ENCODE results near the gene GIPR.
"Not testable (repeated sequence)": the region's sequence is repeated elsewhere in the genome, so short reads cannot be mapped to it uniquely, and the experiment has no call there.

GIPR gene

DNA sequence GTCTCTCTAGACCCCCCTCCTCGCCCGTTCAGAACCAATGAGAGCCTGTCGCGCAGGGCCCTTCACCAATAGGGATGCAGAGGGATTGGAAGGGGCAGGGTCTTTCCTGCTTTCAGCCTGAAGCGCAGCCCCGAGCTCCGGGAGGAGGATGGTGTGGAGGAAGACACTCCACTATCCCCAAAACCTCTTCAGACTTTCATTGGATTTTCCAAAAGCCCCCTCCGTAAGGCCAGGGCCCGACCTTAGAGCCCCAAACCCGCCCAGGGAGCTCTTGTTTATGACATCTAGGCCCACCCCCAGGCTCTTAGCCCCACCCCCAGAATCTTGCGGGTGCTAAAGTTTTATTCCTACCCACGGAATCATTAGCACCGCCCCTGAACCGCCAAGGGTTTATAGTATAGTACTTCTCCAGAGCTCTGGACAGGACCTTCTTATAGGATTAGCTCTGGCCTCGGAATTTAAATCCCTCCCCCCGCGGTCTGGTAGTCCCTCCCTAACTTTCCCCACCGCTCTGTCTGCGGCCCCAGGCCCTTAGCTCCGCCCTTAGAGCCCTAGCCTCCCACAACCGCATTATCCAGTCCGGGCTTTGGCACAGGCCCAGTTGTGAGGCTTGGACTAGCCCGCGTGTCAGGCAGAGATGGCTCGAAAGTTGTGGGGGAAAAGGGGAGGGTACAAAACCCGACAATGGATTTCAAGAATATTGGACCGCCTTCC is 22.2 kb upstream of the GIPR start:
- DNase-seq: peak; percentile 68

GRCh38 chr19:45646345-45646698 is 21.7 kb upstream of the GIPR start:
- DNase-seq: no peak

DNA sequence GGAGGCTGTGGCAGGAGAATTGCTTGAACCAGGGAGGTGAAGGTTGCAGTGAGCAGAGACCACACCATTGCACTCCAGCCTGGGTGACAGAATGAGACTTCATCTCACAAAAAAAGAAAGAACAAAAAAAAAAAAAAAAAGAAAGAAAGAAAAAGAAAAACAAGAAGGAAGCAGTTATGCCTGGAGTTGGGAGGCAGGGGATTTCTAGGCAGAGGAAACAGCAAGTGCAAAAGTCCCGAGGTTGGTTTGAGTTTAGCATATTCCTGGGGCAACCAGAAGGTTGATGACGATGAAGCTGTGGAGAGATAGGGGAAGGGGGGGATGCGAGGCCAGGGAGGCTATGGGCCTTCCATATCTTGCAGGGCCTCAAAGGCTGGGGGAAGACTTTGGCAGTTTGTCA is 17.3 kb upstream of the GIPR start:
- DNase-seq: no peak

DNA sequence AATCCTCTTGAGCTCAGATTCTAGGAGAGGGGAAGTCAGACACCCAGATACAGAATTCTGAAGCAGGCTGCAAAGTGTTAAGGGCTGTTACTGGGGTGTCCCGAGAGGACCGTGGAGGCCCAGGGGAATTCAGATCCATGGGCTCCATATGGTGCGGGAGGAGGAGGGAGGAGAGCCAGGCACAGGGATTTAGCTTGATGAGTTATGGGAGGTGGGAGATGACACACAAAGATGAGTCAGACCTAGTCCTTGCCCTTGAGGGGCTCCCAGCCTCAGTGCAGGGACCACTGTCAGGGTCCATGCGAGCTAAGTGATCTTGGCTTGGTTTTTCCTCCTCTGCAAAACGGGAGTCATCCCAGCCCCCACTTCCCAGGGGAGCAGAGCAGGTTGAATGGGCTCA is 14.4 kb upstream of the GIPR start:
- DNase-seq: no peak

DNA sequence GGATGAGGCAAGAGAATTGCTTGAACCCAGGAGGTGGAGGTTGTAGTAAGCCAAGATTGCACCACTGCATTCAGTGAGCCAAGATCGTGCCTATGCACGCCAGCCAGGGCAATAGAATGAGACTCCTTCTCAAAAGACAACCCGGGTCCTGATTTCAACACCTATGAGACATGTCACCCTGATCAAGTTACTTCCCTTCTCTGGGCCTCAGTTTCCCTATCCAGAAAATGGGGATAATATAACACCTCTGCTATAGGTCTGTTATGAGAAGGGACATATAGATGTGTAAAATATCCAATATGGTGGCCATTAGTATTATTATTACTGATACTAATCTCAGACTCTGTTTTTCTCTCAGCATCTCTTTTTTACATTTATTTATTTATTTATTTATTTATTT is 12.9 kb upstream of the GIPR start:
- DNase-seq: no peak

- no peak for DNase-seq
These were observed 10.4 kb upstream of the GIPR start for GRCh38 chr19:45657520-45658167.

DNA sequence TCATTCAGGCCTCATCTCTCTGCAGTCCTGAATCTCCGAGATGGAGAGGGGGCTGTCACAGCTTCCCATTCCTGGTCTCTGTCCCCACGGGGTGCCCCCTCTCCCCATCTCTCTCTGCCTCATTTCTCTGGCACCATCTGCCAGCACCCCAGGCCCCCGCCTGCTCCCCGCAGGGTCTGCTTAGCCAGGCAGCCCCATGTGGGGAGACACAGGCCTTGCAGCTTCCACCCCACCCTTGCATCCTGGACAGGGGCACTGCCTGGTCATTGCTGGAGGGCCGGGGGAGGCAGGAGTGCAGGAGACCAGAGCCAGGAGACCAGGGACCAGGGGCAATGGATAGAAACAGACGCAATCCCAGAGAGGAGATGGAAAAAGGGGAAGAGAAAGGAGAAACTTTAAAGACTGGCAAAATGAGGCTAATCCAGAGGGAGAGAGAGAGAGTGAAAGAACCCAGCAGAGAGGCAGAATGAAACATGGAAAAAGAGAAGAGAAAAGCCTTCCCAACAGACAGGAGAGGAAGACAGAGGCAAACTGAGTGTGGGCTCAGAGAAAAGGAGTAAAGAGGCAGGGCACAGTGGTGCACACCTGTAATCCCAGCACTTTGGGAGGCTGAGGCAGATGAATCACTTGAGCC is 8.8 kb upstream of the GIPR start:
- no peak for DNase-seq

DNA sequence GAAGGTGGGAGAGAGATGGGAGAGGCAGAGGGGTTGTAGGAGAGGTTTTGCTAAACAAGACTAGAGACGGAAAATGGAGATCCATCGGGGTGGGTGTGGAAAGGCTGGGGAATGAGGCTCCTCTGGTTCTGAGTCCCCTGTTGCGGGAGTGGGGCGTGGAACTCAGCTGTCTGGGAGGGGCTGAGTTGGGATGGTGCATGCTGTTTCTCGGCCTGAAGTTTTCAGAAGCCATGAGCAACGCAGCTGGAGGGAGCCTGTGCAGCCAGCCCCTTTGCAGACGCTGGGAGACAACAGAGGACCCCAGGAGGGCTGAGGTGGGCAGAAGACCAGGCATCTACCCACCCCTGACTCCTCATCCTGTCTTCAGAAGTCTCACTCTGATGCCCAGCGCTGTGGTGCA is 7.4 kb upstream of the GIPR start:
- no peak for DNase-seq

DNA sequence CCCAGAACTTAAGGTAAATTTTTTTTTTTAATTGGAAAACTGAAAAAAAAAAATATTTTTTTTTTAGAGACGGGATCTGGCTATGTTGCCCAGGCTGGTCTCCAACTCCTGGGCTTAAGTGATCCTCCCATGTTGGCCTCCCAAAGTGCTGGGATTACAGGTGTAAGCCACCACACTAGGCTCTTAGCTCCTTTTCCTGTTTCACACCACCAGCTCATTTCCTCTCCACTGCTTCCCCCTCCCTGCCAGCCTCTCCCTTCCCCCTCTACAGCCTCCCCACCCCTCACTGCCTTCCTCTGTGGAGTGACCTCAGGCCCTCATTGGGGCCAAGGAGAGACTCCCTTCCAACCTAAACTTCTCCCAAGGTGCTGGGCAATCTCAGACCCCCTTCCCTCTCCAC is 4.2 kb upstream of the GIPR start:
- DNase-seq: no peak

DNA sequence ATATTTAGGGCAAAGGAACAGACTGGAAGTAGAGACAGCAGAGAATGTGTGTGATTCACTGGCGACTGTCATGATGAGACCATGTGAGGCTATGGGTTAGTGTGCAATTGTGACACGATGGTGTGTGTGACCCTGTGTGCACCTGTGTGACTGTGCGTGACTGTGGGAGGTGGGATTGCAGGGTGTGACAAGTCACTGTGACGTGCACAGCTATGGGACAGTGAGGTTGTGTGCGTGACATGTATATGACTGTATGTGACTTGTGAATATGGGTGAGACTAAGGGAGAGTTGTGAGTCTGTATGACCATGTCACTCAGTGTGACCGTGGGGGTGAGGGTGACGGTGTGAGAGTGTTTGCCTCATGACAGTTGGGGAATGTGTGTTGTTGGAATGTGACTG is 3.4 kb upstream of the GIPR start:
- no peak for DNase-seq

GRCh38 chr19:45668342-45668871 is 386 bp downstream of the GIPR start:
- no peak for DNase-seq

- DNase-seq: peak; percentile 51
These were observed 2.8 kb downstream of the GIPR start for GRCh38 chr19:45670670-45671453.

- no peak for DNase-seq
These were observed 6.9 kb downstream of the GIPR start for GRCh38 chr19:45674946-45675345.

DNA sequence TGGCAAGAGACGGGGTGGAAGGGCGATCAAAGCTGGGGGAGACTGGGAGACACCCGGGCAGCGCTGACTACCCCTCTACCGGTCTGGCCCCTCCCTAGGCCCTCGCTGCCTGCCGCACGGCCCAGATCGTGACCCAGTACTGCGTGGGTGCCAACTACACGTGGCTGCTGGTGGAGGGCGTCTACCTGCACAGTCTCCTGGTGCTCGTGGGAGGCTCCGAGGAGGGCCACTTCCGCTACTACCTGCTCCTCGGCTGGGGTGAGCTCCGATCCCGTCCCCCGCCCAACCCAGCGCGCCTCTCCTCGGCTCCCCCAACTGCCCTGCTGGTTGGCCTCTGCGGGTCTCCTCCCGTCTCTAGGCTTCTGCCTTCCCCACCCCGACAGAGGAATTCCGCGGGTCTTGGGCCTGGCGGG is 8.8 kb downstream of the GIPR start:
- peak; percentile 40 for DNase-seq

DNA sequence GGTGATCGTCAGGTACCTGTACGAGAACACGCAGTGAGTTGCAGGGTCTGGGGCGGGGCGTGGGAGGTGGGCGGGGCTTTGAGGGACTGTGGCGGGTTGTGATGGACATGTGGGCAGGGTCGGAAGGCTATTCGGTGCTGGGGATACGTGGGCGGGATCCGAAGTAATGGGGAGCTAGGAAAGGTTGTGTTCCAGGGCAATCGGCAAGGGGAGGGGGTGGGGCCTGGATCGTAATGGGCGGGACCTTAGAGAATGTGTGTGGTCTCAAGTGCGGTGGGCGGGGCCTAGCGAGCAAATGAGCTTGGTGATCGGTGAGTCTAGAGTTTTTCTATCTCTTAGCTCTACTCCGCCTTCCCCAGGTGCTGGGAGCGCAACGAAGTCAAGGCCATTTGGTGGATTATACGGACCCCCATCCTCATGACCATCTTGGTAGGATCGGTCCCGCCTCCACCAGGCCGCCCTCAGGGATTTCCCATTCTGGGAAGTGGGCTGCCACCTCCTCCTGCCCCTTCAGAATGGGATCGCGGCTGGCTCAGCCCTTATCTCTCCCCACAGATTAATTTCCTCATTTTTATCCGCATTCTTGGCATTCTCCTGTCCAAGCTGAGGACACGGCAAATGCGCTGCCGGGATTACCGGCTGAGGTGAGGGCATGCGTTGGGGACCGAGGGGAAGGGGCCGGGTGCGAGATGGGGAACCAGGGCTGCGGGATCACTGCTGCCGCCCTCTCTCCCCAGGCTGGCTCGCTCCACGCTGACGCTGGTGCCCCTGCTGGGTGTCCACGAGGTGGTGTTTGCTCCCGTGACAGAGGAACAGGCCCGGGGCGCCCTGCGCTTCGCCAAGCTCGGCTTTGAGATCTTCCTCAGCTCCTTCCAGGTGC is 9.6 kb downstream of the GIPR start:
- DNase-seq: peak; percentile 84

DNA sequence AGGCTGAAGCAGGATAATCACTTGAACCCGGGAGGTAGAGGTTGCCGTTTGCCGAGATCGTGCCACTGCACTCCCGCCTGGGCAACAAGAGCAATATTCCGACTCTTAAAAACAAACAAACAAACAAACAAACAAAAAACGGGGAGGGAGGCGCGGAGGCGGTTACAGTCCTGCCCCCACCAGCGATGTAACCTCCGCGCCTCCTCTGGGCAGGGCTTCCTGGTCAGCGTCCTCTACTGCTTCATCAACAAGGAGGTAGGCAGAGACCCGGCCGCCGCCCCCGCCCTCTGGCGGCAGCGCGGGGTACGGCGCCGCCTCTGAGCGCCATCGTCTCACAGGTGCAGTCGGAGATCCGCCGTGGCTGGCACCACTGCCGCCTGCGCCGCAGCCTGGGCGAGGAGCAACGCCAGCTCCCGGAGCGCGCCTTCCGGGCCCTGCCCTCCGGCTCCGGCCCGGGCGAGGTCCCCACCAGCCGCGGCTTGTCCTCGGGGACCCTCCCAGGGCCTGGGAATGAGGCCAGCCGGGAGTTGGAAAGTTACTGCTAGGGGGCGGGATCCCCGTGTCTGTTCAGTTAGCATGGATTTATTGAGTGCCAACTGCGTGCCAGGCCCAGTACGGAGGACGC is 13.5 kb downstream of the GIPR start:
- DNase-seq: peak; percentile 83

- DNase-seq: no peak
These were observed 14.1 kb downstream of the GIPR start for GRCh38 chr19:45682117-45682516.

- no peak for DNase-seq
These were observed 14.9 kb downstream of the GIPR start for GRCh38 chr19:45682908-45683307.

DNA sequence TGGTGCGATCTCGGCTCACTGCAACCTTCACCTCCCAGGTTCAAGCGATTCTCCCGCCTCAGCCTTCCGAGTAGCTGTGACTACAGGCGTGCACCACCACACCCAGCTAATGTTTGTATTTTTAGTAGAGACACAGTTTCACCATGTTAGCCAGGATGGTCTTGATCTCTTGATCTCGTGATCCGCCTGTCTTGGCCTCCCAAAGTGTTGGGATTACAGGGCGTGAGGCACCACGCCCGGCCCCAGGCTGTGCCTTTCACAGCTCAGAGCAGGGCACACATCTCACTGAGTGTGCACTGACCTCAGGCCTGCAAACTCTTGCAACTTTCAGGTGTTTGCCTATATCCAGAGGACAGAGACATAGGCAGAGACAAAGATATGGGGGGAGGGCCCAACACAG is 17.0 kb downstream of the GIPR start:
- not testable (repeated sequence) for DNase-seq

- DNase-seq: no peak
These were observed 19.6 kb downstream of the GIPR start for GRCh38 chr19:45687599-45687998.

DNA sequence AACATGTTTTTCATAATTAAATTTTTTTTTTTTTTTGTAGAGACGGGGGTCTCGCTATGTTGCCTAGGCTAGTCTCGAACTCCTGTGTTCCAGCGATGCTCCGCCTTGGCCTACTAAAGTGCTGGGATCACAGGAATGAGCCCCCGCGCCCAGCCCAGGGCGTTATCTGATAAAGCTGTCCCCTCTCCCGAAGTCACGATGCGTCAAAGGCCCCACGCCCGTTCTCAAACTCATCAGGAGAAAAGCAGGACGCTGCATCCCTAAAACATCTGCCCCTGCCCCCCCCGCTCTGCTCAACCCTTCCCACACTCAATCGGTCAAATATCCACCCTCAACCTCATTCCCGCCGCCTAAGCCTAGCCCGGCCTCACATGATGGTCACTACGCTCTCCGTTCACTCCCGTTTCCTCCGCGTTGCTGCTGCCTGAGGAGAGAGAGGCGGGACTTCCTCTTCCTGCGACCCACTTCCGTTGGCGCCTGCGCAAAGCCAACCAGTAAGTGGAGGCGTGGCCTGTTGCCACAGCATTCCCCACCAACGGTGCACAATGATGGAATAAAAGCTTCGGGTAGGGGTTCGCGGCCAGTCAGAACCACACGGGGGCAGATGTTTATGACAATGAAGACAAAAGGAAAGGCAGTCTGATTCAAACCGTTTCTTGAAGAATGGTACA is 23.6 kb downstream of the GIPR start, which contains the start of gene SNRPD2:
Gene SNRPD2 (minus strand): TSS at position 438 of the 671 bp plus-strand sequence. CDS start 65 bp downstream, at position 373.
- peak; percentile 87 for DNase-seq
